GM21619 (cell line): Measurements from ENCODE around the gene SLC27A5.
A peak's percentile ranks its signal among the peaks of the same experiment; 100 is the strongest.
"Not testable (repeated sequence)": the region's sequence is repeated elsewhere in the genome, so short reads cannot be mapped to it uniquely, and the experiment has no call there.

Experiments
- ATAC-seq: cut with Tn5 transposase; IDR thresholded peaks from one replicate; pipeline ENCODE4 v1.9.1; 2021; ENCODE audit not compliant: unreplicated experiment

Gene SLC27A5

GRCh38 chr19:58529405-58529804, 17.6 kb upstream of the SLC27A5 start:
- no peak for ATAC-seq

DNA sequence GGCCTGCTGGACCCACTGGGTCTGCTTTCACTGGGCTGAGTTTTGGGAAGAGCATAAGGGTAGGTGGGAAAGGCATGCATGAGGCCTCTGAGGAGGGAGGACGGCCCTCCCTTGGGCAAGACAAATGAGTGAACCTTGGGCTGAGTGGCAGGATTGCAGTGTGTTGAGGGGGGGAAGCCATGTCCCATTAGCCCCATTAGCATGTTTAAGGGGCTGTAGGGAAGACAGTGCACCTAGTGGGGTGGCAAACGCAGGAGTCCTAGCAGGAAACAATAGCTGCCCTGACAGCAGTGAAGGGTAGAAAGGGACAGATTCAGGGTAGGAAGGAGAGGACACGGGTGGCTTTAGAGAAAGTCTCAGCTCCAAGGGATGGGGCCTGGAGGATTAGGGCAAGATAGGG, 10.9 kb upstream of the SLC27A5 start:
- ATAC-seq: no peak

- no peak for ATAC-seq
Observed at GRCh38 chr19:58521651-58522050, 9.9 kb upstream of the SLC27A5 start.

- no peak for ATAC-seq
Observed at GRCh38 chr19:58520257-58520599, 8.4 kb upstream of the SLC27A5 start.

GRCh38 chr19:58519355-58520256, 7.8 kb upstream of the SLC27A5 start, which contains the start of gene ZBTB45:
ZBTB45 (minus strand) TSS chr19:58519810; CDS start chr19:58517673, 2,137 bp downstream.
- ATAC-seq: peak; percentile 79

DNA sequence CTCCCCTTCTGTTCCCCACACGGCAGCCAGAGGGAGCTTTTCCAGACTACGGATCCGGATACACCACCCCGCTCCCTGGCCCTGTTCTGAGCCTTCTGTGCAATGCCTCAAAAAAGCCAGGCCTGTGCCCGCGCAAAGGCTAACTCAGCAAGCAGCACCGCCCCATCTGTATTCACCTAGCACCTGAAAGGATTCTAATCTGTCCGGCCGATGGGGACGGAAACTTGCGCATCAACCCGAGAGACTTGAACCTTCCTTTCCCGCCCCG, 7.2 kb upstream of the SLC27A5 start:
- ATAC-seq: peak; percentile 6

DNA sequence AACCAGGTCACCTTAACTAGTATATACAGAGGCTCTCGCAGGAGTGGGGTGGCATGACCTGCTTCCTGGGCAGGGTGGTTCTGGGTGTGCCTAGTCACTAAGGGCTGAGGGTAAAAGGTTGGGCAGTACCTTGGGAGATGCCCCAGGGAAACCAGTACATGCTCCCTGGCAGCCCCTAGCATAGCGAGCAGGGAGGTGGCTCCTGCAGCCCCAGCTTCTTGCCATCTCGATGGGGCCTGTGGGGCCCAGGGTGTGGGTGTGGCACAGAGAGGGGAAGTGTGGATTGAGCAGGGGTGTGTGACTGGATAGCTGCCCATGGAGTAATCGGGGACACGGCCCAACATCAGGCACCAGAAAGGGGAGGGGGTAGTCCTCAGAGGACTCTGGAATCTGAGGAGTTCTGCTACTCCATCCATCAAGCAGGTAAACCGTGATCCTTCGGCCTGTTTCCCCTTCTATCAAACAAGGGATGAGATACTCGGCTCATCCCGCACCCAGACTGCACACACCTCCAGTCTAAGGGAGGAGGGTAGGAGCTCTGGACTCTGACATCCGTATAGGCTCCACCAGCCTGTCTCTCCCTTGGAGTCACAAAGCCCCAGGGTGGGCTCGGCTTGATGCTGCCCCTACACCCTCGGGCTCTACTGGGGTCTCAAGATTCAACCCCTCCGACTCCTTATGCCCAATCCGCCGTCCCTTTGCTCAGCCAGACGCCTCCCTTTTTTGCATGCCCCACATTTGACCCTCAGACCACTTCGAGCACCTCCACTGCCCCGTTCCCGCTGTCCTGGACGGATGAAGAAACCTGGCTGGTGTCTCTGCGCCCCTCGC, 6.7 kb upstream of the SLC27A5 start:
- no peak for ATAC-seq

- ATAC-seq: no peak
Observed at GRCh38 chr19:58516964-58517833, 5.4 kb upstream of the SLC27A5 start.

GRCh38 chr19:58516246-58516836, 4.5 kb upstream of the SLC27A5 start:
- no peak for ATAC-seq

DNA sequence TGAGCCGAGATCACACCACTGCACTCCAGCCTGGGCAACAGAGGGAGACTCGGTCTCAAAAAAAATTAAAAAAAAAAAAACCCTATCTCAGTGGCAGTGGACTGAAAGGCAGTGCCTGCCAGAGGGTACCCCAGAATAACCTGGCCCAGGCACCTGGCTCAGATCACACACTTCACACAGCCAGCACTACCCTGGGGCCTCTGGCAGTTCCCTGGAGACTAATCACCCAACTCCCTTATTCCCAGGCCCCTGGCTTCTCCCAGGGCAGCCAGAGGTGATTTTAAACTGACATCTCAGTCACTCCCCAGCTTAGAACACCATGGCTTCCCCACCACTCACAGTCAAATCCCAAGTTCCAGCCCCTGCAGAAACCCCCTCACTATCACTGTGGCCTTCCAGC, 3.5 kb upstream of the SLC27A5 start:
- no peak for ATAC-seq

GRCh38 chr19:58514564-58515022, 2.8 kb upstream of the SLC27A5 start:
- no peak for ATAC-seq

DNA sequence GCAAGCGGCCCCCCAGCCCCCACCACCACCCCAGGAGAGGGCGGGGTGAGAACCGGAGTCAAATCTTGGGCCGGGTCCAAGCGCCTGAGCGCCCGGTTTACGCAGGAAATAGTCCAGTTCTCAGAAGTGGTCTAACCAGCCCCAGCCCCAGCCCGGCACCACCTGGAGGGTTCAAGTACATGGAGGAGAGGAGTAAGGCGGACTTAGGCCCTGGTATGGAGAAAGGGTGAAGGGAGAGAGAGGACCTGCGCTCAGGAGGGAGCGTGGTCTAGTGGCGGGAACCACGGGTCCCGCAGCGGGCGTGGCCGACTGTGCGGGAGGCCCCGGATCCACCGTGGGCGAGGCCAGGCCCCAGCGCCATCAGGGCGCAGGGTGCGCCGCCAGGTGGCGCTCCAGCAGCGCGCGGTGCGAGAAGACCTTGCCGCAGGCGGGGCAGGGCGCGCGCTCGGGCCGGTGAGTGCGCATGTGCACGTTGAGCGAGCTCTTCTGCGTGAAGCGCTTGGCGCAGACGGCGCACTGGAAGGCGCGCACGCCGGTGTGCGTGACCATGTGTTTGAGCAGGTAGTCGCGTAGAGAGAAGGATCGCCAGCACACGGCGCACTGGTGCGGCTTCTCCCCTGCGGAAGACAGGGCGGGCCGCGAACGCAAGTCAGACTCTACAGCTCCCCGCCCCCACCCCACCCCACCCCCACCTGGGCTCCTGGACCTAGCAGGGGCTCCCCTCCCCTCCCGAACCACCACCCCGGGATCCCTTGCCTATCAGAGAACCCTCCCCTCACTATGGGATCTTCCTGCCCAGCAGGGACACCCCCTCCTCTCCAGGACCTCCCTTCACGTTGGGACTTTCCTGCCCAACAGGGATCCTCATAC, 2.1 kb upstream of the SLC27A5 start:
- ATAC-seq: peak; percentile 54

- ATAC-seq: no peak
Observed at GRCh38 chr19:58513213-58513693, 1.5 kb upstream of the SLC27A5 start.

DNA sequence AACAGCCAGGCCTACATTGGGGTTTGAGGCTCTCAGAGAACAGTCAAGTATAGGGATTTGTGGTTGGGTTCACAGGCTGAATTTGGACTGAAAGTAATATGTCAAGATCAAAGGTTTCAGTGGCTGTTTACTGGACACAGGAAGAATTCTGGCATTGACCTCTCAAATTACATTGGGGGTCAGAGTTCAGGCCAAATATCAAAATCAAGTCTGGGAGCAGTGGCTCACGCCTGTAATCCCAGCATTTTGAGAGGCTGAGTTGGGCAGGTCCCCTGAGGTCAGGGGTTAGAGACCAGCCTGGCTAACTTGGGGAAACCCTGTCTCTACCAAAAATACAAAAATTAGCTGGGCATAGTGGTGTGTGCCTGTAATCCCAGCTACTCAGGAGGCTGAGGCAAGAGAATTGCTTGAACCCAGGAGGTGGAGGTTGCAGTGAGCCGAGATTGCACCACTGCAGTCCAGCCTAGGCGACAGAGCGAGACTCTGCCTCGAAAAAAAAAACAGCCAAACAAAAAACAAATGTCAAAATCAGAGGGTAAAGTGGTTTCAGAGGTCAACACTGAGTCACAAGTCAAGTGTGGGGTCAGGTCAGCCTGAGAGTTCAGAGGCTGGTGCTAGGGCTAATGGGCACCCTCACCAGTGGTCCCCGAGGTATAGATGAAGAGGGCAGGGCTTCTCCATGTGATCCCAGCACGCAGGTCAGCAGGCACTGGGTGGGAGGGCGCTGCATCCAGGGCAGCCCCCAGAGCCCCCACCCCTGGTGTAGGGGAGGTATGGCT, 1.5 kb downstream of the SLC27A5 start:
- ATAC-seq: no peak

DNA sequence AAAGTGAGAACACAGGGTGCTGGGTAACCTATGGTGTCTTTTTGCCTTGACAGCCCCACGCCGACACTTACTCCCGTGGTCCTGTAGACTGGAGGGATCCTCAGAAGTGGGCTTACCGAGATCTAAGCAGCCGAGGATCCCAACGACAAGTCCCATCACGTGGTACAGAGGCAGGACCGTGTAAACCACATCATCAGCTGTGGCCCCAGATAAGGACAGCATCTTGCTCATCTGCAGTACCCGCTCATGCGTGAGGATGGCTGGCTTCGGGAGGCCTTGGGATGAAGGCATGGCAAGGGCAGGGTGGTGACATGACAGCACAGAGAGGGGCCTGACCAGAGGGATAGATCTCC, 2.1 kb downstream of the SLC27A5 start:
- ATAC-seq: no peak

GRCh38 chr19:58507602-58508223, 4.1 kb downstream of the SLC27A5 start:
- ATAC-seq: not testable (repeated sequence)

DNA sequence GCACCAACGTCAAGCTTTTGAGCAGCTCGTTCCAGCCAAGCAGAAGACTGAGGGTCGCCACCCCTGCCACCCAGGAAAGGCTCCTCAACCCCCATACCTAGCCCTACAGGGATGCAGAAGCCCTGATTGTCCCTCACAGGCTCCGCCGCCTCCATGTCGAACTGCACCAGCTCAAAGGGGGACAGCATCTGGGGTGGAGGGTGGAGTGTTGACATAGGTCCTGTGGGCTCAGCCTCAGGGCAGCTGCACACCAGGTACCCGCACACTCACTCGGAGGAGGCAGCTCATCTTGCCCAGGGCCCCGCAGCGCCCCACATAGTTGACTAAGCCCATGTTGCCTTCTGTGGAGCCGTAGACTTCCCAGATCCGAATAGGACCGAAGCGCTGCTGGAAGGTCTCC, 11.6 kb downstream of the SLC27A5 start:
- no peak for ATAC-seq
